K562 treated with DMSO at 1 percent for 12 hours (cell line): Measurements from ENCODE around the gene CABLES1. TPM values are rescaled to one million over a fixed set of nuclear protein-coding genes. Genes with fewer than 3 reads are reported as not detected.

Source experiments
- total RNA-seq: library from RNA; unstranded; fragments of 300-600 nt; gene quantifications from 2 replicates; pipeline ENCODE4 v1.2.3, GENCODE V29; 2022; ENCODE audit not compliant: insufficient read depth

Gene CABLES1, protein sequence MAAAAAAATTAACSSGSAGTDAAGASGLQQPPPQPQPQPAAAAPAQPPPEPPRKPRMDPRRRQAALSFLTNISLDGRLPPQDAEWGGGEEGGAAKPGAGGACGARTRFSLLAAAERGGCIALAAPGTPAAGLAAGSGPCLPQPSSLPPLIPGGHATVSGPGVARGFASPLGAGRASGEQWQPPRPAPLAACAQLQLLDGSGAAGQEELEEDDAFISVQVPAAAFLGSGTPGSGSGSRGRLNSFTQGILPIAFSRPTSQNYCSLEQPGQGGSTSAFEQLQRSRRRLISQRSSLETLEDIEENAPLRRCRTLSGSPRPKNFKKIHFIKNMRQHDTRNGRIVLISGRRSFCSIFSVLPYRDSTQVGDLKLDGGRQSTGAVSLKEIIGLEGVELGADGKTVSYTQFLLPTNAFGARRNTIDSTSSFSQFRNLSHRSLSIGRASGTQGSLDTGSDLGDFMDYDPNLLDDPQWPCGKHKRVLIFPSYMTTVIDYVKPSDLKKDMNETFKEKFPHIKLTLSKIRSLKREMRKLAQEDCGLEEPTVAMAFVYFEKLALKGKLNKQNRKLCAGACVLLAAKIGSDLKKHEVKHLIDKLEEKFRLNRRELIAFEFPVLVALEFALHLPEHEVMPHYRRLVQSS
- total RNA-seq, result not detected in 2 replicates

GRCh38 chr18:23134780-23135549, at the start of gene CABLES1:
Gene CABLES1 (plus strand): TSS chr18:23135485. CDS start chr18:23135763, 278 bp downstream.

Other genes starting within 250 kb of the CABLES1 start
- 17.2 and 38.5 TPM in 2 replicates for gene RBBP8, start 202.2 kb upstream of the CABLES1 start, total RNA-seq